Measurements from ENCODE around the gene TEX19.

DNA sequence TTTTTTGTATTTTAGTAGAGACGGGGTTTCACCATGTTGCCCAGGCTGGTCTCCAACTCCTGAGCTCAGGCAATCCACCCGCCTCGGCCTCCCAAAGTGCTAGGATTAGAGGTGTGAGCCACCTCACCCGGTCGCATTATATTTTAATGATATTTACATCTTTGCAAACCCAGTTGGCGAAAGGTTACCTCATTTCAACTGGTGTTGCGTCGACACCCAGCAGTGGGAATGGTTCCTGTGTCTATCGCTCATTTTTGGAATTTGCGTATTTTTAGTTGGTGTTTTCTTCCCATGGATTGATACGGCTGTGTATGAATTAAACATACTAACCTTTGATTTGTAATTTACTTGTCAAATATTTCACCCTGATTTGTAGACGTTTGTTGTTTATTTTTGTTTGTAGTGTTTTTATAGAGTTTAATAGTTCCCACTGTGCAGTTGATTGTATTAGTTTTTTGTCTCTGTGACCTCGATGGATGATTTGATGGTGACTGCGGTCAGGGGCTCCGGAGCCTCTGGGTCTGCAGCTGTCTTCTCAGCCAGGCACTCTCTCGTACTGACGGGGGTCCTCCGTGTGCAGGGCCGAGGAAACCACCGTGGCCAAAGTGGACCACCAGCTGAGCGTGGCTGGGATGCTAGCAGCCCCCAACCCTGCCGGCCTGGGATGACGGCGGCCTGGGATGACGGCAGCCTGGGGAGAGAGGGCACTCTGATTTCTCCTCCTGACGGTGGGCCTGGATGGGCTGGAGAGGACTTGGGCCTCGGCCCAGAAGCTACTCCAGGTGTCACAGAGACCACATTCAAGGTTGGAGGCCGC lies 45.6 kb upstream of the TEX19 start:
- TF ChIP-seq USF2 (IDR thresholded peaks at IDR 0.05; ENCODE audit: low read length): no peak
- TF ChIP-seq, protein P1, sequence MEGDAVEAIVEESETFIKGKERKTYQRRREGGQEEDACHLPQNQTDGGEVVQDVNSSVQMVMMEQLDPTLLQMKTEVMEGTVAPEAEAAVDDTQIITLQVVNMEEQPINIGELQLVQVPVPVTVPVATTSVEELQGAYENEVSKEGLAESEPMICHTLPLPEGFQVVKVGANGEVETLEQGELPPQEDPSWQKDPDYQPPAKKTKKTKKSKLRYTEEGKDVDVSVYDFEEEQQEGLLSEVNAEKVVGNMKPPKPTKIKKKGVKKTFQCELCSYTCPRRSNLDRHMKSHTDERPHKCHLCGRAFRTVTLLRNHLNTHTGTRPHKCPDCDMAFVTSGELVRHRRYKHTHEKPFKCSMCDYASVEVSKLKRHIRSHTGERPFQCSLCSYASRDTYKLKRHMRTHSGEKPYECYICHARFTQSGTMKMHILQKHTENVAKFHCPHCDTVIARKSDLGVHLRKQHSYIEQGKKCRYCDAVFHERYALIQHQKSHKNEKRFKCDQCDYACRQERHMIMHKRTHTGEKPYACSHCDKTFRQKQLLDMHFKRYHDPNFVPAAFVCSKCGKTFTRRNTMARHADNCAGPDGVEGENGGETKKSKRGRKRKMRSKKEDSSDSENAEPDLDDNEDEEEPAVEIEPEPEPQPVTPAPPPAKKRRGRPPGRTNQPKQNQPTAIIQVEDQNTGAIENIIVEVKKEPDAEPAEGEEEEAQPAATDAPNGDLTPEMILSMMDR (IDR thresholded peaks at IDR 0.05; ENCODE audit: control extremely low read depth in 1 of 3, insufficient read depth in 1 of 3, low read depth in 1 of 3, low read length in 3 of 3): no peak
- TF ChIP-seq POLR2A (IDR thresholded peaks at IDR 0.05; ENCODE audit: control extremely low read depth in 1 of 2, low read depth in 2 of 2, low read length in 2 of 2): no peak
- TF ChIP-seq BCL11A (IDR thresholded peaks at IDR 0.05; ENCODE audit: low read depth in 2 of 2, low read length in 2 of 2): no peak
- no peak for TF ChIP-seq NRF1 (IDR thresholded peaks at IDR 0.05; ENCODE audit: low read depth, low read length)
- TF ChIP-seq HDAC2 (IDR thresholded peaks at IDR 0.05; ENCODE audit: borderline replicate concordance in 1 of 2, low read depth in 2 of 2, low read length in 2 of 2): no peak
- no peak for TF ChIP-seq CHD2 (IDR thresholded peaks at IDR 0.05; ENCODE audit: low read length)
- TF ChIP-seq CTBP2 (IDR thresholded peaks at IDR 0.05; ENCODE audit: borderline replicate concordance, insufficient read depth, insufficient read length, low read length): no peak
